Fibroblast of lung (primary cell): Measurements from ENCODE around the gene GRB10. TPM values are rescaled to one million over a fixed set of nuclear protein-coding genes. Genes with fewer than 3 reads are reported as not detected.

Experiments used
- DNase-seq, 2 donors: peaks; one replicate each; pipeline versions ENCODE4 v3.0.0 to v3.0.0-alpha.2; 2010; ENCODE audit warnings: low read depth in 2 of 2
- H2AFZ ChIP-seq: 2 replicates; pipeline ENCODE4 v1.5.1; 2012; ENCODE audit warnings: low read length, control low read depth, inconsistent platforms
- H3K27ac ChIP-seq: 2 replicates; pipeline ENCODE4 v1.5.1; 2011; ENCODE audit warnings: low read length, control low read depth; ENCODE audit not compliant: insufficient read depth
- H3K27me3 ChIP-seq: 2 replicates; pipeline ENCODE4 v1.5.1; 2011; ENCODE audit warnings: mild to moderate bottlenecking, low read length; ENCODE audit not compliant: control insufficient read depth, insufficient read depth
- H3K36me3 ChIP-seq: 2 replicates; pipeline ENCODE4 v1.5.1; 2011; ENCODE audit warnings: low read length; ENCODE audit not compliant: control insufficient read depth, insufficient read depth
- H3K4me1 ChIP-seq: 2 replicates; pipeline ENCODE4 v1.5.1; 2011; ENCODE audit warnings: low read length; ENCODE audit not compliant: control insufficient read depth, insufficient read depth; ENCODE audit errors: extremely low read depth
- H3K4me2 ChIP-seq: 2 replicates; pipeline ENCODE4 v1.5.1; 2011; ENCODE audit warnings: low read length, control low read depth; ENCODE audit not compliant: insufficient read depth; ENCODE audit errors: extremely low read depth
- H3K4me3 ChIP-seq, 4 experiments: fragments of 200-600 bp in 1 of 4; sonication (generic) in 1 of 4; replicated peaks in 1 of 4; 2 replicates each; pipeline ENCODE4 v1.5.1; 2011 to 2016; ENCODE audit warnings: low read length in 4 of 4, low read depth in 3 of 4, mild to moderate bottlenecking in 3 of 4, control low read depth in 2 of 4, inconsistent platforms in 1 of 4, mixed read lengths in 1 of 4; ENCODE audit not compliant: insufficient read depth in 1 of 4; ENCODE audit errors: control extremely low read depth in 1 of 4
- H3K79me2 ChIP-seq: 2 replicates; pipeline ENCODE4 v1.5.1; 2012; ENCODE audit warnings: mild to moderate bottlenecking, low read length, inconsistent platforms; ENCODE audit not compliant: control insufficient read depth, insufficient read depth
- H3K9ac ChIP-seq: 2 replicates; pipeline ENCODE4 v1.5.1; 2011; ENCODE audit warnings: mild to moderate bottlenecking, low read length, control low read depth; ENCODE audit not compliant: insufficient read depth
- H3K9me3 ChIP-seq: 2 replicates; pipeline ENCODE4 v1.5.1; 2012; ENCODE audit warnings: low read depth, low read length; ENCODE audit not compliant: control insufficient read depth, insufficient read depth
- H4K20me1 ChIP-seq: 2 replicates; pipeline ENCODE4 v1.5.1; 2011; ENCODE audit warnings: low read length; ENCODE audit not compliant: control insufficient read depth, insufficient read depth; ENCODE audit errors: extremely low read depth
- CTCF ChIP-seq, 2 donors: IDR thresholded peaks in 1 of 2; conservative IDR thresholded peaks in 1 of 2; 1 replicate in 1 of 2; 2 replicates in 1 of 2; pipeline ENCODE4 v1.5.1; 2011 to 2012; ENCODE audit warnings: low read length in 2 of 2, control low read depth in 1 of 2, inconsistent platforms in 1 of 2, low read depth in 1 of 2, mild to moderate bottlenecking in 1 of 2
- EZH2 ChIP-seq: IDR thresholded peaks from 2 replicates; pipeline ENCODE4 v1.5.1; 2012; ENCODE audit warnings: low read length, control low read depth, mild to moderate bottlenecking; ENCODE audit errors: missing control alignments
- polyA plus RNA-seq, 2 donors: library from polyadenylated mRNA; depleted of rRNA in 1 of 2; stranded (reverse) in 1 of 2; unstranded in 1 of 2; fragments of >200 nt; gene quantifications; 2 replicates each; pipeline ENCODE4 v1.2.1, GENCODE V29; 2011 to 2012; ENCODE audit warnings: missing spikeins in 1 of 2
- total RNA-seq: library from RNA; depleted of rRNA; stranded (reverse); fragments of >200 nt; gene quantifications from 2 replicates; pipeline ENCODE4 v1.2.1, GENCODE V29; 2014

Gene GRB10
- total and polyA plus RNA-seq, 2 donors (not counting 1 experiment from before 2014, with no cell fraction given): 11.1 to 64.1 TPM

GRCh38 chr7:50644586-50644985, 138.1 kb downstream of the GRB10 start:
- TF ChIP-seq EZH2 (no peak), CTCF (conservative IDR thresholded peaks at IDR 0.05 in 1 of 2, IDR thresholded peaks at IDR 0.05 in 1 of 2; ENCODE audit: low read depth in 1 of 2, low read length in 2 of 2) (no peak)
- Histone ChIP-seq H3K27me3 (no peaks in the 10 kb centered on the region), H3K79me2 (no peaks in the 10 kb centered on the region), H3K9me3 (no peaks in the 10 kb centered on the region), H4K20me1 (no peaks in the 10 kb centered on the region), H3K9ac (no peak overlapping the region), H3K4me3 (no peak overlapping the region), H3K4me2 (no peak overlapping the region), H3K4me1 (no peaks in the 10 kb centered on the region), H3K36me3 (no peaks in the 10 kb centered on the region), H2AFZ (no peak overlapping the region), H3K27ac (no peak overlapping the region)
- DNase-seq: no peak

GRCh38 chr7:50644114-50644513, 138.6 kb downstream of the GRB10 start:
- no peak overlapping the region for H2AFZ ChIP-seq
- no peaks in the 10 kb centered on the region for H3K27me3 ChIP-seq
- no peaks in the 10 kb centered on the region for H3K9me3 ChIP-seq
- no peaks in the 10 kb centered on the region for H3K36me3 ChIP-seq
- no peaks in the 10 kb centered on the region for H3K4me1 ChIP-seq
- no peaks in the 10 kb centered on the region for H4K20me1 ChIP-seq
- H3K79me2 ChIP-seq: no peaks in the 10 kb centered on the region
- H3K4me3 ChIP-seq: no peak overlapping the region
- no peak overlapping the region for H3K27ac ChIP-seq
- no peak for DNase-seq
- H3K9ac ChIP-seq: no peak overlapping the region
- H3K4me2 ChIP-seq: no peak overlapping the region
- no peak for TF ChIP-seq CTCF (conservative IDR thresholded peaks at IDR 0.05 in 1 of 2, IDR thresholded peaks at IDR 0.05 in 1 of 2; ENCODE audit: low read depth in 1 of 2, low read length in 2 of 2)
- TF ChIP-seq EZH2: no peak

- no peak for DNase-seq
- no peak overlapping the region for H3K4me2 ChIP-seq
- no peaks in the 10 kb centered on the region for H4K20me1 ChIP-seq
- H3K36me3 ChIP-seq: no peaks in the 10 kb centered on the region
- H3K9ac ChIP-seq: no peak overlapping the region
- no peaks in the 10 kb centered on the region for H3K9me3 ChIP-seq
- H3K79me2 ChIP-seq: no peaks in the 10 kb centered on the region
- no peak overlapping the region for H2AFZ ChIP-seq
- no peak overlapping the region for H3K4me3 ChIP-seq
- no peaks in the 10 kb centered on the region for H3K4me1 ChIP-seq
- H3K27ac ChIP-seq: no peak overlapping the region
- H3K27me3 ChIP-seq: no peaks in the 10 kb centered on the region
- TF ChIP-seq EZH2 (no peak), CTCF (conservative IDR thresholded peaks at IDR 0.05 in 1 of 2, IDR thresholded peaks at IDR 0.05 in 1 of 2; ENCODE audit: low read depth in 1 of 2, low read length in 2 of 2) (no peak)
Measured at GRCh38 chr7:50641442-50642405, 141.0 kb downstream of the GRB10 start.
